Measurements from ENCODE around the gene LRP2.
"Not testable (repeated sequence)": the region's sequence is repeated elsewhere in the genome, so short reads cannot be mapped to it uniquely, and the experiment has no call there.

Gene LRP2

GRCh38 chr2:169324581-169325260, 37.6 kb downstream of the LRP2 start:
- DNase-seq (ENCODE audit: low read depth): no peak
- H3K36me3 ChIP-seq (ENCODE audit: control insufficient read depth, insufficient read depth, low read length, severe bottlenecking): no peaks in the 10 kb centered on the region

GRCh38 chr2:169323841-169324240, 38.5 kb downstream of the LRP2 start:
- Histone ChIP-seq H3K4me1 (ENCODE audit: control insufficient read depth, insufficient read depth, low read length) (no peaks in the 10 kb centered on the region), H3K4me3 (ENCODE audit: low read length) (no peak overlapping the region)

More at GRCh38 chr2:169324581-169325260, 37.6 kb downstream of the LRP2 start:
- no peak overlapping the region for H3K9ac ChIP-seq (ENCODE audit: low read length)
- H3K4me1 ChIP-seq (ENCODE audit: control insufficient read depth, insufficient read depth, low read length): no peaks in the 10 kb centered on the region
- no peaks in the 10 kb centered on the region for H3K9me3 ChIP-seq (ENCODE audit: control insufficient read depth, low read length)
- no peak overlapping the region for H3K4me3 ChIP-seq (ENCODE audit: low read length)
- peaks cover 6% of the 10 kb centered on the region for H3K27me3 ChIP-seq (replicated peaks; ENCODE audit: control insufficient read depth, insufficient read depth, low read length)

GRCh38 chr2:169320561-169320960, 41.8 kb downstream of the LRP2 start:
- H3K36me3 ChIP-seq (ENCODE audit: control insufficient read depth, insufficient read depth, low read length, severe bottlenecking): no peaks in the 10 kb centered on the region
- H3K4me1 ChIP-seq (ENCODE audit: control insufficient read depth, insufficient read depth, low read length): no peaks in the 10 kb centered on the region
- no peak for DNase-seq (ENCODE audit: low read depth)

More at GRCh38 chr2:169323841-169324240, 38.5 kb downstream of the LRP2 start:
- no peak overlapping the region for H3K9ac ChIP-seq (ENCODE audit: low read length)
- peaks cover 5% of the 10 kb centered on the region for H3K27me3 ChIP-seq (replicated peaks; ENCODE audit: control insufficient read depth, insufficient read depth, low read length)
- no peaks in the 10 kb centered on the region for H3K36me3 ChIP-seq (ENCODE audit: control insufficient read depth, insufficient read depth, low read length, severe bottlenecking)
- DNase-seq (ENCODE audit: low read depth): no peak
- no peaks in the 10 kb centered on the region for H3K9me3 ChIP-seq (ENCODE audit: control insufficient read depth, low read length)

GRCh38 chr2:169315357-169315756, 47.0 kb downstream of the LRP2 start:
- Histone ChIP-seq H3K4me3 (ENCODE audit: low read length) (no peak overlapping the region), H3K27me3 (replicated peaks; ENCODE audit: control insufficient read depth, insufficient read depth, low read length) (no peaks in the 10 kb centered on the region), H3K9ac (ENCODE audit: low read length) (no peak overlapping the region), H3K4me1 (ENCODE audit: control insufficient read depth, insufficient read depth, low read length) (no peaks in the 10 kb centered on the region), H3K36me3 (ENCODE audit: control insufficient read depth, insufficient read depth, low read length, severe bottlenecking) (no peaks in the 10 kb centered on the region), H3K9me3 (ENCODE audit: control insufficient read depth, low read length) (no peaks in the 10 kb centered on the region)
- DNase-seq (ENCODE audit: low read depth): no peak

More at GRCh38 chr2:169320561-169320960, 41.8 kb downstream of the LRP2 start:
- peaks cover 5% of the 10 kb centered on the region for H3K27me3 ChIP-seq (replicated peaks; ENCODE audit: control insufficient read depth, insufficient read depth, low read length)
- H3K4me3 ChIP-seq (ENCODE audit: low read length): no peak overlapping the region
- H3K9ac ChIP-seq (ENCODE audit: low read length): no peak overlapping the region
- no peaks in the 10 kb centered on the region for H3K9me3 ChIP-seq (ENCODE audit: control insufficient read depth, low read length)

- not testable (repeated sequence) for H3K4me1 ChIP-seq (ENCODE audit: control insufficient read depth, insufficient read depth, low read length); H3K9ac ChIP-seq (ENCODE audit: low read length); H3K27me3 ChIP-seq (replicated peaks; ENCODE audit: control insufficient read depth, insufficient read depth, low read length); H3K4me3 ChIP-seq (ENCODE audit: low read length); H3K9me3 ChIP-seq (ENCODE audit: control insufficient read depth, low read length); DNase-seq (ENCODE audit: low read depth); H3K36me3 ChIP-seq (ENCODE audit: control insufficient read depth, insufficient read depth, low read length, severe bottlenecking)
Observed at GRCh38 chr2:169308349-169308748, 54.0 kb downstream of the LRP2 start.

- H3K4me1 ChIP-seq (ENCODE audit: control insufficient read depth, insufficient read depth, low read length): not testable (repeated sequence)
Observed at GRCh38 chr2:169304689-169305088, 57.6 kb downstream of the LRP2 start.

GRCh38 chr2:169303579-169304305, 58.6 kb downstream of the LRP2 start:
- no peak overlapping the region for H3K9ac ChIP-seq (ENCODE audit: low read length)
- H3K4me1 ChIP-seq (ENCODE audit: control insufficient read depth, insufficient read depth, low read length): no peaks in the 10 kb centered on the region
- peak; percentile 3 for DNase-seq (ENCODE audit: low read depth)
- H3K27me3 ChIP-seq (replicated peaks; ENCODE audit: control insufficient read depth, insufficient read depth, low read length): peaks cover 5% of the 10 kb centered on the region
- H3K36me3 ChIP-seq (ENCODE audit: control insufficient read depth, insufficient read depth, low read length, severe bottlenecking): no peaks in the 10 kb centered on the region
- H3K4me3 ChIP-seq (ENCODE audit: low read length): no peak overlapping the region
- no peaks in the 10 kb centered on the region for H3K9me3 ChIP-seq (ENCODE audit: control insufficient read depth, low read length)

More at GRCh38 chr2:169304689-169305088, 57.6 kb downstream of the LRP2 start:
- not testable (repeated sequence) for H3K9ac ChIP-seq (ENCODE audit: low read length); H3K36me3 ChIP-seq (ENCODE audit: control insufficient read depth, insufficient read depth, low read length, severe bottlenecking); H3K9me3 ChIP-seq (ENCODE audit: control insufficient read depth, low read length); DNase-seq (ENCODE audit: low read depth); H3K4me3 ChIP-seq (ENCODE audit: low read length); H3K27me3 ChIP-seq (replicated peaks; ENCODE audit: control insufficient read depth, insufficient read depth, low read length)

GRCh38 chr2:169302364-169302763, 60.0 kb downstream of the LRP2 start:
- H3K36me3 ChIP-seq (ENCODE audit: control insufficient read depth, insufficient read depth, low read length, severe bottlenecking): no peaks in the 10 kb centered on the region
- H3K9me3 ChIP-seq (ENCODE audit: control insufficient read depth, low read length): no peaks in the 10 kb centered on the region
- H3K4me1 ChIP-seq (ENCODE audit: control insufficient read depth, insufficient read depth, low read length): no peaks in the 10 kb centered on the region
- H3K4me3 ChIP-seq (ENCODE audit: low read length): no peak overlapping the region
- H3K27me3 ChIP-seq (replicated peaks; ENCODE audit: control insufficient read depth, insufficient read depth, low read length): peaks cover 5% of the 10 kb centered on the region
- DNase-seq (ENCODE audit: low read depth): no peak
- H3K9ac ChIP-seq (ENCODE audit: low read length): no peak overlapping the region

- no peaks in the 10 kb centered on the region for H3K36me3 ChIP-seq (ENCODE audit: control insufficient read depth, insufficient read depth, low read length, severe bottlenecking)
- DNase-seq (ENCODE audit: low read depth): no peak
- H3K4me1 ChIP-seq (ENCODE audit: control insufficient read depth, insufficient read depth, low read length): no peaks in the 10 kb centered on the region
- H3K9ac ChIP-seq (ENCODE audit: low read length): no peak overlapping the region
- H3K4me3 ChIP-seq (ENCODE audit: low read length): no peak overlapping the region
- H3K9me3 ChIP-seq (ENCODE audit: control insufficient read depth, low read length): no peaks in the 10 kb centered on the region
- peaks cover 5% of the 10 kb centered on the region for H3K27me3 ChIP-seq (replicated peaks; ENCODE audit: control insufficient read depth, insufficient read depth, low read length)
Observed at GRCh38 chr2:169301596-169302335, 60.6 kb downstream of the LRP2 start.

- H3K9me3 ChIP-seq (ENCODE audit: control insufficient read depth, low read length): no peaks in the 10 kb centered on the region
- no peak overlapping the region for H3K9ac ChIP-seq (ENCODE audit: low read length)
- no peak overlapping the region for H3K4me3 ChIP-seq (ENCODE audit: low read length)
- no peaks in the 10 kb centered on the region for H3K36me3 ChIP-seq (ENCODE audit: control insufficient read depth, insufficient read depth, low read length, severe bottlenecking)
- H3K4me1 ChIP-seq (ENCODE audit: control insufficient read depth, insufficient read depth, low read length): no peaks in the 10 kb centered on the region
- DNase-seq (ENCODE audit: low read depth): no peak
- peaks cover 5% of the 10 kb centered on the region for H3K27me3 ChIP-seq (replicated peaks; ENCODE audit: control insufficient read depth, insufficient read depth, low read length)
Observed at GRCh38 chr2:169300636-169301530, 61.5 kb downstream of the LRP2 start.
